GM18526 (cell line): ENCODE results near the gene BACE2.

Source experiments
- POLR2A ChIP-seq: IDR thresholded peaks from 3 replicates; pipeline ENCODE4 v1.6.1; 2011; ENCODE audit not compliant: insufficient read length; ENCODE audit errors: extremely low read depth

Gene BACE2

DNA sequence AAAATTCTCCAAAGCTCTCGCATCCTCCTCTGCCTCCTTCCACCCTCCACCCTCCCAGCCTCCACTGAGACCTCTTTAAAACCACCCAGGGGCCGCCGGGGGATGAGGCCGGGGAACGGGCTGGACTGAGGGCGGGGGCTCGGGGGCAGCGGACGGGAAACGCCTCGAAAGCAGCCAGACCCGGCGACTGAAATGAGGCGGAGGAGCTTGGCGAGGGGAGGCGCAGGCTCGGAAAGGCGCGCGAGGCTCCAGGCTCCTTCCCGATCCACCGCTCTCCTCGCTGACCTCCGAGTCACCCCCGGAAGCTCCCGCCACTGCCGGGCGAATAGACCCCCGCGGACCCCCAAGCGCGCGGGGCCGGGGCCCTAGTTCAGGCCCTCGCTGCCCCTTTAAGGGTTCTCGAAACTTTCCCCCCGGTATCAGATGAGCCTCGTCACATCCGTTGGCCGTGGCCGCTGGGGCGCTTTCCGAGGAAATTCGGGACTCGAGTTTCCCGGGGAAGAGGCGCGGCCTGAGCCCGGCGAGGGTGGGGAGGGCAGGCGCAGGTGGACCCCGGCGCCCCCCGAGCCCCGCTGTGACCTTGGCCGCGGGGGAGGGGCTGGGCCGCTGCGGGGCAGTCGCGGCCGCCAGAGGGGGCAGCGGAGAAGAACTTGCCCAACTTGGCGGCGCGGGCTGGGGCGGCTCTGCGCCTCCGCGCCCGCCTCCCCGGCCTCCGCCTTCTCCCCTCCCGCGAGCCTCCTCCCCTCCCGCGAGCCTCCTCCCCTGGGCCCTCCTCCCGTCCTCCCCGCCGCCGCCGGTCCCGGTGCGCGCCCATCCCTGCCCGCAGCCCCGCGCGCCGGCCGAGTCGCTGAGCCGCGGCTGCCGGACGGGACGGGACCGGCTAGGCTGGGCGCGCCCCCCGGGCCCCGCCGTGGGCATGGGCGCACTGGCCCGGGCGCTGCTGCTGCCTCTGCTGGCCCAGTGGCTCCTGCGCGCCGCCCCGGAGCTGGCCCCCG lies at the start of gene BACE2:
TSS of gene BACE2 (plus strand) at position 813 of the 995 bp plus-strand sequence. CDS start at position 917, 104 bp downstream.
- no peak for TF ChIP-seq POLR2A

- TF ChIP-seq POLR2A: no peak
Measured at GRCh38 chr21:41119901-41120300, 48.1 kb upstream of the BACE2 start.

DNA sequence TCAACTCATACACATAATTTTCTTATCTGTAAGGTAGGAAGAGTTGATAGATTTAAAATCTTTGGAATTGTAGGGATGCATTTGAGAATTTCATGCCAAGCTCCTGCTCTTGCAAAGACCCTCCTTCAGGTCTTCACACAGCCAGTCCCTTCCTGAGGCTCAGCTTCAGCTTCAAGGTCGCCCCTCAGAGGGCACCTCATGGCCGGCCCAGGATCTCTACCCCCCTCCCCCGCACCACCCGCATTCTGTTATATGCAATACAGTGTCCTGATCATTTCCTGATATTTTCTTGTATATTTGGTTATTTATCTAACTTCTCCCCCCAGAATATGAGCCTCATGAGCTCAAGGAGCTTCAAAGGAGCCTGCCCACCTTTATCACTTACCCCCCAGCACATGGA lies 47.0 kb upstream of the BACE2 start:
- no peak for TF ChIP-seq POLR2A

GRCh38 chr21:41121785-41122415 lies 46.1 kb upstream of the BACE2 start:
- TF ChIP-seq POLR2A: no peak

GRCh38 chr21:41124641-41125201 lies 43.2 kb upstream of the BACE2 start:
- no peak for TF ChIP-seq POLR2A

DNA sequence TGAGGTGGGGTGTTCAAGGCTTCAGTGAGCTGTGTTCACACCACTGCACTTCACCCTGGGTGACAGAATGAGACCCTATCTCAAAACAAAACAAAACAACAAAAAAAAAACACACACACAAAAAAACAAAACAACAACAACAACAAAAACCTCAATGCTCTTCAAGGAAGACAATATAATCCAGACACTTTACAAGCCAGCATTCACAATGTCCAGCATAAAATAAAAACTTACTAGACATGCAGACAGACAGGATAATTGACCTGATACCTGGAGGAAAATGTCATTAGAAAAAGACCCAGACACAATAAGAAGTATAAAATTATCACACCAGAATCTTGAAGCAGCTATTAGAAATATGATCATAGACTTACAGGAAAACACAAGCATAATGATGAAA lies 39.0 kb upstream of the BACE2 start:
- no peak for TF ChIP-seq POLR2A

DNA sequence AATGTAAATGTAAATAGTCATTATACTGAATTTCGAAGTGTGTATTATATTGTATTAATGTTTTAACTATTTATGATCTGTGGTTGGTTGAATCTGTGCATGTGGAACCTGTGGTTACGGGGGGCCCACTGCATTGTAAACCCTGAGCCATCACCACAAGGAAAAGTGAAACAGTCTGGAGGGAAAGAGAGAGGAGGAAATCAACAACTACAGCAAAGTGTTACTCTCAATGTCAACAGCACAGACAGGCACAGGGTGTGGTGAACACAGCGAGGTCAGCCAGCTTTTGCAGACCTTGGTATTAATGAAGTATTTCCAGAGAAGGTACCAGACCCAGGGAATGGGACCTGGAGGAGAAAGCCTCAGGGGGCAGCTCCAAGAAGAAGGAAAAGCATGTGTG lies 37.1 kb upstream of the BACE2 start:
- TF ChIP-seq POLR2A: no peak

- no peak for TF ChIP-seq POLR2A
Measured at GRCh38 chr21:41133874-41134522, 34.0 kb upstream of the BACE2 start.

- TF ChIP-seq POLR2A: no peak
Measured at GRCh38 chr21:41135746-41136145, 32.2 kb upstream of the BACE2 start.

DNA sequence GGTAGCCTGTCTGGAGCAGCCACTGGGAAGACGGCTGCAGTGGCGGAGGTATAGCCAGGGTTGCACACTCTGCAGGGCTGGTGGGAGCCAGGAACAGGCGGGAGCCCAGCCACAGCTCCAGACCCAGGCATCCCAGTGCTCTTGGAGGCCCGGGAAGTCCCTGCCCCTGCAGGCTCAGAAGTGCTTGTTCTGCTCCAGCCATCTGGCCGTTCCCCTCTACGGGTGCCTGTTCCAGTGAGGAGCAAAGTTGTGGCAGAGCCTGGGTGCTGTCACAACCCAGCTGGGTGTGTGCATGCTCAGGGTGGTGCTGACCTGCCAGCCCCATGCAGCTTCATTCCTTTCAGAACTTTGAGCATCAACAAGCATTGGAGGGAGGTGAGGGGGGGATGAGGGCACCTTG lies 31.7 kb upstream of the BACE2 start:
- TF ChIP-seq POLR2A: no peak

GRCh38 chr21:41137401-41137800 lies 30.6 kb upstream of the BACE2 start:
- no peak for TF ChIP-seq POLR2A

DNA sequence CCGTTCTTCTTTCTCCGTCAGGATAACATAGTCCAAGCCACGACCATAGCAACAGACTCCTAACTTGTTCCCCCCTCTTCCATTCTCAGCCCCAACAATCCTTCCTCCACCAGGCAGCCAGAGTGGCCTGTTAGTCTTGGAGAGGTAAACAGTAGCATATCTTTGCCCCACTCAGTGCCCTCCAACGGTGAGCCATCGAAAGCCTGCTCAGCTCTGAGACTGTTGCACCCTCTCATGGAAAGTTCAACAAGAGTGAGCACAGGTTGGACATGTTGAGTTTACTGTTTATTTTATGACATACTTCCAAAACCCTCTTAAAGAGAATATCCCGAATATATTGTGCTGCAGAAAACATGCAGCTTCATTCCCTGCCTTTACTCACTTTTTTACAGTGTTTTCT lies 30.1 kb upstream of the BACE2 start:
- no peak for TF ChIP-seq POLR2A

DNA sequence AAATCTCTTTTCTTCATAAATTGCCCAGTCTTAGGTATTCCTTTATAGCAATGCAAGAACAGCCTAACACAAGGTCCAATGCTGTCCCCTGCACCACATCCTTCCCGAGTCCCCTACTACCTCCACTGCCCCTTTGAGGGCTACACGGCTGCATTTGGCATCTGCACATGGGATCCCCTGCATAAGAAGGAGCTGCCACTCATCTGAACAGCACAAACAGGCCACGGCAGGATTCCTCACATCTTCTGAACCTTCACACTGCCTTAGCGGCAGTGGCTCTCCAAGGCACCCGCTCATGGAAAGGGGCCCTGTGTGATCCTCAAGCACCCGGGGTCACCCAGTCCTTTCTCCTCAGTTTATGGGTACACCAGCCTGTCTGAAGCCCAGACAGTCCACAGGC lies 29.2 kb upstream of the BACE2 start:
- no peak for TF ChIP-seq POLR2A

DNA sequence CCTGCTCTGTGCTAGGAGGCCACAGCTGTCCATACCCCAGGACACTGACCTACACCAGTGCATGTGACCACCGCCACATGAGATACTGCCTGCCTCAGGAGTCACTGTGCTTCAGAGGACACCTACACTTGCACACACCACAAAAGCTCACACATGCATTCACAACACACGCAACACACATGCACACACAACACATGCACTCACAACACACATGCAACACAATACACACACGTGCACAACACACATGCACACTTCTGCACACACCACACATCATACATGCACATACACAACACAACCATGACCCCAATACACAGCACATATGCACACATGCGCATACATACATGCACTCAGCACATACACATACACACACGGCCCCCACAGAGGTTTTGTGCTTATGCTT lies 28.7 kb upstream of the BACE2 start:
- no peak for TF ChIP-seq POLR2A

DNA sequence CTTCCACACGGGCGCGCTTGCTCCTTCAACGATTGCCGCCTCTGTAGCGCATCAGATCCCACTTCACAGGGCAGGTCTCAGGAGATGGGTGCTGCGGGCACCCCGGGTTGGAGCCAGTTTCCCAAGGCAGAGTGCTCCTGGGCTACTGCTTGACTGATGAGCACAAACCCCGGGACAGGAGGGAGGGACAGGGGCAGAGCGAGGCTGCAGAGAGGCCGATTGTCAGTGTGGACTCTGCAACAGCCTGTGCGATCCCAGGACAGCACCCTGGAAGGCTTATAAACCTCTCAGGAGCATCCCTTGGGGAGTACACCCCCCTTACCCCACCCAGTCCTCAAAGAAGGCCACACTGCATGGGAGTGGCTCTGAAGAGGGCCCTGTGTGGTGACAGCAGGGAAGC lies 28.0 kb upstream of the BACE2 start:
- no peak for TF ChIP-seq POLR2A
